ENCODE measurements around the gene TRAF4. TPM values are rescaled to one million over a fixed set of nuclear protein-coding genes. Genes with fewer than 3 reads are reported as not detected.
A peak's percentile ranks its signal among the peaks of the same experiment; 100 is the strongest.
"Not testable (repeated sequence)": the region's sequence is repeated elsewhere in the genome, so short reads cannot be mapped to it uniquely, and the experiment has no call there.

TRAF4 gene
- total and polyA plus RNA-seq, 2 donors = 21.2 to 29.3 TPM

GRCh38 chr17:28726226-28726626, 17.6 kb upstream of the TRAF4 start, which contains the start of gene TLCD1:
TSS of gene TLCD1 (minus strand) at chr17:28726233. CDS start at chr17:28726097, 136 bp downstream.
- peak in 2 of 9 donors; percentile 64 to 66 for DNase-seq (ENCODE audit: low read depth in 6 of 9, low spot score in 9 of 9)
- under 1% methylated on average over 49 of the region's 49 CpGs for WGBS
- peaks cover 16 to 63% of the 10 kb centered on the region in 2 donors for H3K4me1 ChIP-seq (ENCODE audit: control insufficient read depth in 2 of 2, insufficient read depth in 2 of 2, low read length in 2 of 2)

GRCh38 chr17:28726627-28727491, 17.0 kb upstream of the TRAF4 start:
- DNase-seq (ENCODE audit: low read depth in 6 of 9, low spot score in 9 of 9) = peak in 8 of 9 donors; percentile 79 to 94 (median 88)
- Histone ChIP-seq H3K9me3 (ENCODE audit: control insufficient read depth in 2 of 2, insufficient read depth in 1 of 2, low read length in 1 of 2) (peaks cover 0 to 6% of the 10 kb centered on the region in 2 donors), H3K27me3 (ENCODE audit: control insufficient read depth in 2 of 2, insufficient read depth in 1 of 2, low read length in 1 of 2) (peaks cover 0 to 8% of the 10 kb centered on the region in 2 donors), H3K27ac (ENCODE audit: low read depth in 1 of 2, low read length in 1 of 2) (peak overlapping the region; percentile 73), H3K4me1 (ENCODE audit: control insufficient read depth in 2 of 2, insufficient read depth in 2 of 2, low read length in 2 of 2) (peaks cover 16 to 57% of the 10 kb centered on the region in 2 donors), H3K4me3 (ENCODE audit: low read length in 2 of 2) (peak overlapping the region; percentile 61 to 91), H3K36me3 (ENCODE audit: control insufficient read depth in 2 of 2, insufficient read depth in 2 of 2, low read length in 1 of 2) (peaks cover 29 to 34% of the 10 kb centered on the region in 2 donors)
- WGBS = under 1% methylated on average over 57 of the region's 57 CpGs

More at GRCh38 chr17:28726226-28726626, 17.6 kb upstream of the TRAF4 start, which contains the start of gene TLCD1:
- Histone ChIP-seq H3K27ac (ENCODE audit: low read depth in 1 of 2, low read length in 1 of 2) (peak within 1 kb of the TSS; percentile 73), H3K27me3 (ENCODE audit: control insufficient read depth in 2 of 2, insufficient read depth in 1 of 2, low read length in 1 of 2) (peaks cover 0 to 8% of the 10 kb centered on the region in 2 donors), H3K36me3 (ENCODE audit: control insufficient read depth in 2 of 2, insufficient read depth in 2 of 2, low read length in 1 of 2) (peaks cover 35 to 40% of the 10 kb centered on the region in 2 donors), H3K4me3 (ENCODE audit: low read length in 2 of 2) (peak within 1 kb of the TSS; percentile 61 to 91), H3K9me3 (ENCODE audit: control insufficient read depth in 2 of 2, insufficient read depth in 1 of 2, low read length in 1 of 2) (peaks cover 0 to 6% of the 10 kb centered on the region in 2 donors)

GRCh38 chr17:28728364-28729200, 15.2 kb upstream of the TRAF4 start, which contains the start of gene NEK8:
TSS of gene NEK8 (plus strand) at chr17:28728788. CDS start at chr17:28728814, 26 bp downstream.
- Histone ChIP-seq H3K27me3 (ENCODE audit: control insufficient read depth in 2 of 2, insufficient read depth in 1 of 2, low read length in 1 of 2) (peaks cover 0 to 8% of the 10 kb centered on the region in 2 donors), H3K27ac (ENCODE audit: low read depth in 1 of 2, low read length in 1 of 2) (peak within 1 kb of the TSS; percentile 99 to 100), H3K9me3 (ENCODE audit: control insufficient read depth in 2 of 2, insufficient read depth in 1 of 2, low read length in 1 of 2) (peaks cover 0 to 6% of the 10 kb centered on the region in 2 donors), H3K36me3 (ENCODE audit: control insufficient read depth in 2 of 2, insufficient read depth in 2 of 2, low read length in 1 of 2) (peaks cover 12 to 17% of the 10 kb centered on the region in 2 donors), H3K4me3 (ENCODE audit: low read length in 2 of 2) (peak within 1 kb of the TSS; percentile 91), H3K4me1 (ENCODE audit: control insufficient read depth in 2 of 2, insufficient read depth in 2 of 2, low read length in 2 of 2) (peaks cover 16 to 40% of the 10 kb centered on the region in 2 donors)
- peak; percentile 84 to 97 (median 92) for DNase-seq (ENCODE audit: low read depth in 6 of 9, low spot score in 9 of 9)
- WGBS = under 1% methylated on average over 64 of the region's 64 CpGs

GRCh38 chr17:28729950-28730330, 13.9 kb upstream of the TRAF4 start:
- no peak for DNase-seq (ENCODE audit: low read depth in 6 of 9, low spot score in 9 of 9)
- Histone ChIP-seq H3K27me3 (ENCODE audit: control insufficient read depth in 2 of 2, insufficient read depth in 1 of 2, low read length in 1 of 2) (peaks cover 0 to 8% of the 10 kb centered on the region in 2 donors), H3K9me3 (ENCODE audit: control insufficient read depth in 2 of 2, insufficient read depth in 1 of 2, low read length in 1 of 2) (peaks cover 0 to 11% of the 10 kb centered on the region in 2 donors), H3K4me3 (ENCODE audit: low read length in 2 of 2) (no peak overlapping the region), H3K27ac (ENCODE audit: low read depth in 1 of 2, low read length in 1 of 2) (no peak overlapping the region), H3K4me1 (ENCODE audit: control insufficient read depth in 2 of 2, insufficient read depth in 2 of 2, low read length in 2 of 2) (peaks cover 16 to 36% of the 10 kb centered on the region in 2 donors), H3K36me3 (ENCODE audit: control insufficient read depth in 2 of 2, insufficient read depth in 2 of 2, low read length in 1 of 2) (peaks cover under 1 to 3% of the 10 kb centered on the region in 2 donors)
- 95% methylated on average over 11 of the region's 11 CpGs for WGBS

GRCh38 chr17:28733346-28733745, 10.5 kb upstream of the TRAF4 start:
- Histone ChIP-seq H3K4me1 (ENCODE audit: control insufficient read depth in 2 of 2, insufficient read depth in 2 of 2, low read length in 2 of 2) (peaks cover 17 to 25% of the 10 kb centered on the region in 2 donors), H3K27me3 (ENCODE audit: control insufficient read depth in 2 of 2, insufficient read depth in 1 of 2, low read length in 1 of 2) (no peaks in the 10 kb centered on the region), H3K4me3 (ENCODE audit: low read length in 2 of 2) (no peak overlapping the region), H3K9me3 (ENCODE audit: control insufficient read depth in 2 of 2, insufficient read depth in 1 of 2, low read length in 1 of 2) (peaks cover 0 to 12% of the 10 kb centered on the region in 2 donors), H3K27ac (ENCODE audit: low read depth in 1 of 2, low read length in 1 of 2) (no peak overlapping the region), H3K36me3 (ENCODE audit: control insufficient read depth in 2 of 2, insufficient read depth in 2 of 2, low read length in 1 of 2) (no peaks in the 10 kb centered on the region)
- 98% methylated on average over 1 of the region's 1 CpG for WGBS
- DNase-seq (ENCODE audit: low read depth in 6 of 9, low spot score in 9 of 9) = no peak

- DNase-seq (ENCODE audit: low read depth in 6 of 9, low spot score in 9 of 9) = no peak
- 95% methylated on average over 10 of the region's 10 CpGs for WGBS
Measured at GRCh38 chr17:28734712-28735241, 9.0 kb upstream of the TRAF4 start.

GRCh38 chr17:28735242-28735722, 8.5 kb upstream of the TRAF4 start:
- no peak overlapping the region for H3K27ac ChIP-seq (ENCODE audit: low read depth in 1 of 2, low read length in 1 of 2)
- no peaks in the 10 kb centered on the region for H3K36me3 ChIP-seq (ENCODE audit: control insufficient read depth in 2 of 2, insufficient read depth in 2 of 2, low read length in 1 of 2)
- peaks cover 0 to 10% of the 10 kb centered on the region in 2 donors for H3K9me3 ChIP-seq (ENCODE audit: control insufficient read depth in 2 of 2, insufficient read depth in 1 of 2, low read length in 1 of 2)
- DNase-seq (ENCODE audit: low read depth in 6 of 9, low spot score in 9 of 9) = no peak
- H3K4me1 ChIP-seq (ENCODE audit: control insufficient read depth in 2 of 2, insufficient read depth in 2 of 2, low read length in 2 of 2) = peaks cover 28 to 37% of the 10 kb centered on the region in 2 donors
- no peaks in the 10 kb centered on the region for H3K27me3 ChIP-seq (ENCODE audit: control insufficient read depth in 2 of 2, insufficient read depth in 1 of 2, low read length in 1 of 2)
- H3K4me3 ChIP-seq (ENCODE audit: low read length in 2 of 2) = no peak overlapping the region
- 96% methylated on average over 5 of the region's 5 CpGs for WGBS

More at GRCh38 chr17:28734712-28735241, 9.0 kb upstream of the TRAF4 start:
- Histone ChIP-seq H3K9me3 (ENCODE audit: control insufficient read depth in 2 of 2, insufficient read depth in 1 of 2, low read length in 1 of 2) (peaks cover 0 to 10% of the 10 kb centered on the region in 2 donors), H3K36me3 (ENCODE audit: control insufficient read depth in 2 of 2, insufficient read depth in 2 of 2, low read length in 1 of 2) (no peaks in the 10 kb centered on the region), H3K27me3 (ENCODE audit: control insufficient read depth in 2 of 2, insufficient read depth in 1 of 2, low read length in 1 of 2) (no peaks in the 10 kb centered on the region), H3K4me1 (ENCODE audit: control insufficient read depth in 2 of 2, insufficient read depth in 2 of 2, low read length in 2 of 2) (peaks cover 26 to 33% of the 10 kb centered on the region in 2 donors), H3K27ac (ENCODE audit: low read depth in 1 of 2, low read length in 1 of 2) (no peak overlapping the region), H3K4me3 (ENCODE audit: low read length in 2 of 2) (no peak overlapping the region)

- H3K9me3 ChIP-seq (ENCODE audit: control insufficient read depth in 2 of 2, insufficient read depth in 1 of 2, low read length in 1 of 2) = peaks cover 0 to 10% of the 10 kb centered on the region in 2 donors
- not testable (repeated sequence) for H3K4me3 ChIP-seq (ENCODE audit: low read length in 2 of 2); DNase-seq (ENCODE audit: low read depth in 6 of 9, low spot score in 9 of 9); H3K27me3 ChIP-seq (ENCODE audit: control insufficient read depth in 2 of 2, insufficient read depth in 1 of 2, low read length in 1 of 2); H3K36me3 ChIP-seq (ENCODE audit: control insufficient read depth in 2 of 2, insufficient read depth in 2 of 2, low read length in 1 of 2); H3K27ac ChIP-seq (ENCODE audit: low read depth in 1 of 2, low read length in 1 of 2)
- peaks cover 31 to 46% of the 10 kb centered on the region in 2 donors for H3K4me1 ChIP-seq (ENCODE audit: control insufficient read depth in 2 of 2, insufficient read depth in 2 of 2, low read length in 2 of 2)
- WGBS = 99% methylated on average over 5 of the region's 8 CpGs
Measured at GRCh38 chr17:28735913-28736769, 7.7 kb upstream of the TRAF4 start.

Measured in thymus (tissue), 11 donors.